ENCODE data around the gene ABCD1. TPM values are rescaled to one million over a fixed set of nuclear protein-coding genes. Genes with fewer than 3 reads are reported as not detected.
A peak's percentile ranks its signal among the peaks of the same experiment; 100 is the strongest.

Gene ABCD1
- total and polyA plus RNA-seq, 4 donors: 4.0 to 10.8 (median 7.6) TPM

GRCh38 chrX:153793291-153793690 is 68.6 kb downstream of the ABCD1 start:
- TF ChIP-seq RAD21 (IDR thresholded peaks at IDR 0.05) (no peak), CTCF (IDR thresholded peaks at IDR 0.05; ENCODE audit: low read depth, low read length, missing input control) (no peak), ATF3 (IDR thresholded peaks at IDR 0.05) (no peak), NR2F2 (IDR thresholded peaks at IDR 0.05) (peak; percentile 25), JUND (IDR thresholded peaks at IDR 0.05) (no peak), RXRA (IDR thresholded peaks at IDR 0.05) (peak; percentile 69 to 78)
- Histone ChIP-seq H3K27me3 (ENCODE audit: control insufficient read depth in 4 of 4, insufficient read depth in 4 of 4, low read length in 3 of 4) (no peaks in the 10 kb centered on the region), H3K4me1 (ENCODE audit: control insufficient read depth in 4 of 4, insufficient read depth in 4 of 4, low read length in 3 of 4) (peaks cover 8 to 25% (median 17%) of the 10 kb centered on the region in 4 donors), H3K36me3 (ENCODE audit: control insufficient read depth in 4 of 4, insufficient read depth in 3 of 4, low read depth in 1 of 4, low read length in 3 of 4) (peaks cover 0 to 16% (median 4%) of the 10 kb centered on the region in 4 donors), H3K9me3 (ENCODE audit: control insufficient read depth in 4 of 4, low read length in 3 of 4) (peaks cover 0 to 3% (median 2%) of the 10 kb centered on the region in 4 donors), H3K27ac (ENCODE audit: low read depth in 1 of 2, low read length in 2 of 2) (peak overlapping the region; percentile 76 to 86), H3K4me3 (ENCODE audit: low read depth in 1 of 3, low read length in 3 of 3) (peak overlapping the region; percentile 84 to 91 (median 87)), H3K9ac (ENCODE audit: low read depth in 1 of 2, low read length in 2 of 2) (peak overlapping the region; percentile 62 to 76)
- no peak for DNase-seq (ENCODE audit: low spot score)
- WGBS: 10% methylated on average over 7 of the region's 7 CpGs

Other genes starting within 250 kb of the ABCD1 start
- gene BGN, start 229.9 kb upstream of the ABCD1 start, total RNA-seq: 10 to 100 TPM; 11.7 to 30.7 TPM
- 100 to 1,000 TPM in 1 of 2 donors, 10 to 100 TPM in 1; 58.8 to 131 TPM for gene BGN, start 229.9 kb upstream of the ABCD1 start, polyA plus RNA-seq
- gene ATP2B3, start 207.2 kb upstream of the ABCD1 start, total RNA-seq: not detected
- not detected for gene ATP2B3, start 207.2 kb upstream of the ABCD1 start, polyA plus RNA-seq
- 1 to 10 TPM; 8.9 to 9.7 TPM for gene CCNQ, start 125.7 kb upstream of the ABCD1 start, total RNA-seq
- gene CCNQ, start 125.7 kb upstream of the ABCD1 start, polyA plus RNA-seq: 10 to 100 TPM in 1 of 2 donors, 1 to 10 TPM in 1; 9.9 to 14.7 TPM
- gene DUSP9, start 77.7 kb upstream of the ABCD1 start, total RNA-seq: 100 to 1,000 TPM in 1 of 2 donors, 1 to 10 TPM in 1; 1.9 to 164 TPM
- gene DUSP9, start 77.7 kb upstream of the ABCD1 start, polyA plus RNA-seq: under 1 TPM; 0.42 to 0.90 TPM
- under 1 TPM in 1 of 2 donors, not detected in 1; 0.17 TPM for gene PNCK, start 51.0 kb upstream of the ABCD1 start, total RNA-seq
- gene PNCK, start 51.0 kb upstream of the ABCD1 start, polyA plus RNA-seq: under 1 TPM in 1 of 2 donors, not detected in 1; 0.02 TPM
- 10 to 100 TPM in 1 of 2 donors, under 1 TPM in 1; 0.84 to 44.4 TPM for gene SLC6A8, start 36.9 kb upstream of the ABCD1 start, total RNA-seq
- gene SLC6A8, start 36.9 kb upstream of the ABCD1 start, polyA plus RNA-seq: 1 to 10 TPM in 1 of 2 donors, under 1 TPM in 1; 0.25 to 1.9 TPM
- 100 to 1,000 TPM in 1 of 2 donors, 10 to 100 TPM in 1; 64.6 to 101 TPM for gene BCAP31, start 469 bp upstream of the ABCD1 start, total RNA-seq
- gene BCAP31, start 469 bp upstream of the ABCD1 start, polyA plus RNA-seq: 100 to 1,000 TPM; 136 to 158 TPM
- under 1 TPM; 0.42 to 0.50 TPM for gene PLXNB3, start 39.4 kb downstream of the ABCD1 start, total RNA-seq
- under 1 TPM; 0.11 to 0.69 TPM for gene PLXNB3, start 39.4 kb downstream of the ABCD1 start, polyA plus RNA-seq
- under 1 TPM in 1 of 2 donors, not detected in 1; 0.05 TPM for gene SRPK3, start 56.2 kb downstream of the ABCD1 start, total RNA-seq
- not detected for gene SRPK3, start 56.2 kb downstream of the ABCD1 start, polyA plus RNA-seq
- gene IDH3G, start 69.5 kb downstream of the ABCD1 start, total RNA-seq: 10 to 100 TPM; 23.3 to 30.1 TPM
- 10 to 100 TPM; 32.0 to 40.9 TPM for gene IDH3G, start 69.5 kb downstream of the ABCD1 start, polyA plus RNA-seq
- 100 to 1,000 TPM; 125 to 150 TPM for gene SSR4, start 69.8 kb downstream of the ABCD1 start, total RNA-seq
- gene SSR4, start 69.8 kb downstream of the ABCD1 start, polyA plus RNA-seq: 100 to 1,000 TPM; 458 to 459 TPM
- gene PDZD4, start 105.7 kb downstream of the ABCD1 start, total RNA-seq: 1 to 10 TPM in 1 of 2 donors, under 1 TPM in 1; 0.28 to 1.8 TPM
- gene PDZD4, start 105.7 kb downstream of the ABCD1 start, polyA plus RNA-seq: 1 to 10 TPM in 1 of 2 donors, under 1 TPM in 1; 0.15 to 1.1 TPM
- under 1 TPM in 1 of 2 donors, not detected in 1; 0.59 TPM for gene L1CAM, start 161.3 kb downstream of the ABCD1 start, total RNA-seq
- under 1 TPM; 0.28 to 0.39 TPM for gene L1CAM, start 161.3 kb downstream of the ABCD1 start, polyA plus RNA-seq
- not detected for gene AVPR2, start 179.8 kb downstream of the ABCD1 start, total RNA-seq
- gene AVPR2, start 179.8 kb downstream of the ABCD1 start, polyA plus RNA-seq: under 1 TPM in 1 of 2 donors, not detected in 1; 0.05 TPM
- gene ARHGAP4, start 201.4 kb downstream of the ABCD1 start, total RNA-seq: 10 to 100 TPM; 12.5 to 28.1 TPM
- 1 to 10 TPM; 3.3 to 8.0 TPM for gene ARHGAP4, start 201.4 kb downstream of the ABCD1 start, polyA plus RNA-seq
- gene NAA10, start 210.2 kb downstream of the ABCD1 start, total RNA-seq: 10 to 100 TPM; 20.5 to 30.6 TPM
- gene NAA10, start 210.2 kb downstream of the ABCD1 start, polyA plus RNA-seq: 10 to 100 TPM; 58.2 to 58.8 TPM
- 1 to 10 TPM; 7.5 to 7.9 TPM for gene RENBP, start 219.8 kb downstream of the ABCD1 start, total RNA-seq
- gene RENBP, start 219.8 kb downstream of the ABCD1 start, polyA plus RNA-seq: 1 to 10 TPM; 1.0 to 6.4 TPM
- gene HCFC1, start 247.0 kb downstream of the ABCD1 start, total RNA-seq: 10 to 100 TPM; 15.6 to 26.9 TPM
- 10 to 100 TPM in 1 of 2 donors, 1 to 10 TPM in 1; 7.9 to 12.1 TPM for gene HCFC1, start 247.0 kb downstream of the ABCD1 start, polyA plus RNA-seq
- gene TMEM187, start 247.9 kb downstream of the ABCD1 start, total RNA-seq: 1 to 10 TPM; 2.9 TPM
- gene TMEM187, start 247.9 kb downstream of the ABCD1 start, polyA plus RNA-seq: 1 to 10 TPM; 5.3 to 5.8 TPM

Measured in liver (tissue), 9 donors.